ENCODE measurements around the gene KCNQ5. TPM values are rescaled to one million over a fixed set of nuclear protein-coding genes. Genes with fewer than 3 reads are reported as not detected.

The KCNQ5 gene
- total and polyA plus RNA-seq, 10 of the 15 experiments (the other 5 are each of a cell fraction or from before 2014, with no cell fraction given): 0.60 to 16.2 (median 3.2) TPM

DNA sequence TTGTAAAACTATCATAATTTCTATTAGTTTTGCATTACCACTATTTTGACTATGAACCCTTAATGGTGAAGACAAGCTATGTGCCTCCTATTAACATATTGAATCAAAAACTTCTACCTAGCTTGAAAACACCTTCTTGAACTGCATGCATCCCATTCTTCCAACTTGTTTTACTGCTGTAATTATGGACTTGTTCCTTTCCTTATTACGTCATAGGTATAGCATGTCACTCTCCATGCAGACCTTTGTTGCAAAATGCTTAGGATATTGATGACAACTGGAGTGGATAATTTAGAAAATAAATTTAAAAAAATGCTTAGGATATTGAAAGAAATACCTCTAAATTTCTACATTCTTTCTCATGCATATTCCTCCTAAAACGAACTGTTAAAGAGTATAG is 219.3 kb downstream of the KCNQ5 start:
- no peaks in the 10 kb centered on the region for H3K36me3 ChIP-seq (ENCODE audit: control insufficient read depth in 2 of 2, insufficient read depth in 2 of 2, low read length in 1 of 2)
- ChIA-PET CTCF (no interaction called here), POLR2A (no interaction called here), RAD21 (ENCODE audit: unreplicated experiment) (interaction anchor here (1.1 kb wide), 1 partner anchor 271 kb away, joined by 3 read pairs; no protein-coding TSS in a partner anchor), SMC1A (ENCODE audit: uncharacterized antibody, unreplicated experiment) (interaction anchor here (1.1 to 2.2 kb wide), 3 partner anchors 10 to 225 kb away, joined by 3 to 5 read pairs (median 3); no protein-coding TSS in a partner anchor)
- no peak for ATAC-seq
- H3K4me2 ChIP-seq (ENCODE audit: control insufficient read depth, insufficient read depth): no peak overlapping the region
- WGBS (ENCODE audit: insufficient coverage, insufficient replicate concordance, low lambda C conversion rate, missing lambda C conversion rate): 89% methylated on average over 2 of the region's 2 CpGs
- no TSS peak for BruUV-seq (replicated peaks)
- H3K4me3 ChIP-seq: no peak overlapping the region
- no peak overlapping the region for H3K27ac ChIP-seq (ENCODE audit: control insufficient read depth, insufficient read depth)
- no peaks in the 10 kb centered on the region; the same call in 2 of the 3 replicates for H3K9me3 ChIP-seq (replicated peaks; ENCODE audit: control insufficient read depth, insufficient read depth, low read length)
- no peaks in the 10 kb centered on the region for H3K4me1 ChIP-seq (ENCODE audit: control insufficient read depth, insufficient read depth, low read length)
- no peaks in the 10 kb centered on the region for H3K79me2 ChIP-seq (ENCODE audit: control insufficient read depth, insufficient read depth, low read length)
- no peak overlapping the region for H2AFZ ChIP-seq (ENCODE audit: control insufficient read depth, low read depth, low read length)
- no peak for DNase-seq (ENCODE audit: low read depth, low spot score)
- no peaks in the 10 kb centered on the region for H4K20me1 ChIP-seq (ENCODE audit: control insufficient read depth, insufficient read depth)
- intact Hi-C loops (cut with micrococcal nuclease; ENCODE audit: unreplicated experiment) (no loop called here), in situ Hi-C loops (cut with MboI) (no loop called here)
- no peaks in the 10 kb centered on the region for H3K27me3 ChIP-seq (replicated peaks in 1 of 2; ENCODE audit: control insufficient read depth in 2 of 2, insufficient read depth in 2 of 2, low read length in 1 of 2)
- no peak overlapping the region for H3K9ac ChIP-seq (ENCODE audit: control insufficient read depth, insufficient read depth, low read length)
- no peak for FAIRE-seq
- TF ChIP-seq YY1 (IDR thresholded peaks at IDR 0.05; ENCODE audit: low read depth, low read length) (no peak), LARP7 (IDR thresholded peaks at IDR 0.05) (no peak), SMAD5 (IDR thresholded peaks at IDR 0.05; ENCODE audit: low read depth) (no peak), MYB (IDR thresholded peaks at IDR 0.05; ENCODE audit: borderline replicate concordance, low read depth, low read length) (no peak), CUX1 (IDR thresholded peaks at IDR 0.05; ENCODE audit: insufficient replicate concordance, low read depth, low read length) (no peak), CHD2 (IDR thresholded peaks at IDR 0.05; ENCODE audit: borderline replicate concordance, low read depth, low read length) (no peak), ZNF687 (IDR thresholded peaks at IDR 0.05) (no peak), NBN (IDR thresholded peaks at IDR 0.05) (no peak), MYC (IDR thresholded peaks at IDR 0.05; ENCODE audit: insufficient read depth, insufficient read length, insufficient replicate concordance, low read length, severe bottlenecking) (no peak), SRF (IDR thresholded peaks at IDR 0.05; ENCODE audit: low read depth in 2 of 2, low read length in 2 of 2) (no peak), RAD51 (IDR thresholded peaks at IDR 0.05) (no peak), CREM (IDR thresholded peaks at IDR 0.05; ENCODE audit: low read depth) (no peak), TARDBP (IDR thresholded peaks at IDR 0.05; ENCODE audit: borderline replicate concordance) (no peak), RFX5 (IDR thresholded peaks at IDR 0.05; ENCODE audit: low read depth, low read length) (no peak)
- TF ChIP-seq, protein P1, sequence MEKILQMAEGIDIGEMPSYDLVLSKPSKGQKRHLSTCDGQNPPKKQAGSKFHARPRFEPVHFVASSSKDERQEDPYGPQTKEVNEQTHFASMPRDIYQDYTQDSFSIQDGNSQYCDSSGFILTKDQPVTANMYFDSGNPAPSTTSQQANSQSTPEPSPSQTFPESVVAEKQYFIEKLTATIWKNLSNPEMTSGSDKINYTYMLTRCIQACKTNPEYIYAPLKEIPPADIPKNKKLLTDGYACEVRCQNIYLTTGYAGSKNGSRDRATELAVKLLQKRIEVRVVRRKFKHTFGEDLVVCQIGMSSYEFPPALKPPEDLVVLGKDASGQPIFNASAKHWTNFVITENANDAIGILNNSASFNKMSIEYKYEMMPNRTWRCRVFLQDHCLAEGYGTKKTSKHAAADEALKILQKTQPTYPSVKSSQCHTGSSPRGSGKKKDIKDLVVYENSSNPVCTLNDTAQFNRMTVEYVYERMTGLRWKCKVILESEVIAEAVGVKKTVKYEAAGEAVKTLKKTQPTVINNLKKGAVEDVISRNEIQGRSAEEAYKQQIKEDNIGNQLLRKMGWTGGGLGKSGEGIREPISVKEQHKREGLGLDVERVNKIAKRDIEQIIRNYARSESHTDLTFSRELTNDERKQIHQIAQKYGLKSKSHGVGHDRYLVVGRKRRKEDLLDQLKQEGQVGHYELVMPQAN (conservative IDR thresholded peaks at IDR 0.05): no peak

Measured in GM12878 (cell line).